Cardiac fibroblast (primary cell): Measurements from ENCODE around the gene LAMB4.
"Not testable (repeated sequence)": the region's sequence is repeated elsewhere in the genome, so short reads cannot be mapped to it uniquely, and the experiment has no call there.

Source experiments
- DNase-seq, 2 donors: peaks; one replicate each; pipeline versions ENCODE4 v3.0.0 to v3.0.0-alpha.2; 2010; ENCODE audit warnings: low read depth in 2 of 2
- H3K4me3 ChIP-seq, 2 donors: replicated peaks in 1 of 2; 1 replicate in 1 of 2; 2 replicates in 1 of 2; pipeline ENCODE4 v1.5.1; 2011; ENCODE audit warnings: low read depth in 2 of 2, low read length in 2 of 2, mild to moderate bottlenecking in 2 of 2, moderate library complexity in 1 of 2
- CTCF ChIP-seq: IDR thresholded peaks from one replicate; pipeline ENCODE4 v1.5.1; 2011; ENCODE audit warnings: low read depth, mild to moderate bottlenecking, low read length, inconsistent platforms

LAMB4 gene

GRCh38 chr7:108044345-108044744, 85.8 kb downstream of the LAMB4 start:
- TF ChIP-seq CTCF, result no peak
- no peak for DNase-seq
- no peak overlapping the region for H3K4me3 ChIP-seq

- TF ChIP-seq CTCF, result no peak
- DNase-seq, result no peak
- H3K4me3 ChIP-seq, result no peak overlapping the region
These were observed 91.2 kb downstream of the LAMB4 start for GRCh38 chr7:108038986-108039385.

GRCh38 chr7:108037741-108038140, 92.4 kb downstream of the LAMB4 start:
- DNase-seq, result no peak
- no peak overlapping the region for H3K4me3 ChIP-seq
- TF ChIP-seq CTCF, result no peak

- no peak for DNase-seq
- no peak for TF ChIP-seq CTCF
- H3K4me3 ChIP-seq, result no peak overlapping the region
These were observed 93.0 kb downstream of the LAMB4 start for GRCh38 chr7:108037140-108037539.

GRCh38 chr7:108034586-108034985, 95.6 kb downstream of the LAMB4 start:
- no peak for TF ChIP-seq CTCF
- H3K4me3 ChIP-seq, result no peak overlapping the region
- DNase-seq, result no peak

GRCh38 chr7:108033776-108034497, 96.2 kb downstream of the LAMB4 start:
- DNase-seq, result no peak
- no peak overlapping the region for H3K4me3 ChIP-seq
- no peak for TF ChIP-seq CTCF

GRCh38 chr7:108033309-108033708, 96.9 kb downstream of the LAMB4 start:
- DNase-seq, H3K4me3 ChIP-seq: not testable (repeated sequence)
